GM12873 (cell line): ENCODE results near the gene EFS.

Experiments
- TF ChIP-seq, protein P1 (sequence below): IDR thresholded peaks from 2 replicates; pipeline ENCODE4 v1.5.1; 2012; ENCODE audit warnings: low read depth, mild to moderate bottlenecking, moderate library complexity, low read length, control low read depth; ENCODE audit not compliant: insufficient read depth; ENCODE audit errors: missing control alignments

Gene EFS, protein sequence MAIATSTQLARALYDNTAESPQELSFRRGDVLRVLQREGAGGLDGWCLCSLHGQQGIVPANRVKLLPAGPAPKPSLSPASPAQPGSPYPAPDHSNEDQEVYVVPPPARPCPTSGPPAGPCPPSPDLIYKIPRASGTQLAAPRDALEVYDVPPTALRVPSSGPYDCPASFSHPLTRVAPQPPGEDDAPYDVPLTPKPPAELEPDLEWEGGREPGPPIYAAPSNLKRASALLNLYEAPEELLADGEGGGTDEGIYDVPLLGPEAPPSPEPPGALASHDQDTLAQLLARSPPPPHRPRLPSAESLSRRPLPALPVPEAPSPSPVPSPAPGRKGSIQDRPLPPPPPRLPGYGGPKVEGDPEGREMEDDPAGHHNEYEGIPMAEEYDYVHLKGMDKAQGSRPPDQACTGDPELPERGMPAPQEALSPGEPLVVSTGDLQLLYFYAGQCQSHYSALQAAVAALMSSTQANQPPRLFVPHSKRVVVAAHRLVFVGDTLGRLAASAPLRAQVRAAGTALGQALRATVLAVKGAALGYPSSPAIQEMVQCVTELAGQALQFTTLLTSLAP

DNA sequence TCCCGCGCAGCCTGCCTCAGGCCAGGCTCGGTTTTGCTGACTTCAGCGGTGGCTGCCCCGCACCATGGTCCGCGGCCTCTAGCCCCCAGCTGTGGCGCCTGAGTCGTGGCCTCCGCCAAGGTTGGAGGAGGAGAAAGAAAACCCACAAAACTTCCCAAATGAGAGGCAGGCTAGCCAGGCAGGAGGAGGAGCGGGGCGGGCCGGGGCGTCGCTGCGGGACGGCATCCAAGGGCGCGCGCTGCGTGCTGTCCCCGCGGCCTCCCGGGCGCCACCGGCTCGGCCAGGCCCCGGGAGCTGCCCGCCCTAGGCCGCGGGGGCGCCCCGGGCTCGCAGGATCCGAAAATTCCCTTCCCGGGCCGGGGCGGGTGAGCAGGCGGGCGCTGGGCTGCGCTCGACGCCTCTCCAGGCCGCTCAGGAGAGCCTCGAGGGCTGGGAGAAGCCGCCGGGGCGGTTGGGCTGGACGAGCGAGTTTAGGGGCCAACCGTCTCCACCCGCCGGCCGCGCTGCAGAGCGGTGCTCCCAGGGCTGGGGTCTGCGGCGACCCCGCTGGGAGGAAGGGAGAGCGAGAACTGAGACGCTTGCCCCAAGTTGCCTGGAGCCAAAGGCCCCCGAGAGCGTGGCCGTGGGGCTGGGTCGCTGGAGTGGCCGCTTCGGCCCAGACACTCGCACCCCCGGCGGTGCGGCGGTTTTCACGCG, at the start of gene EFS:
Gene EFS, minus strand, starts transcription at position 137 of the 696 bp plus-strand sequence. CDS start 147 bp downstream, outside the sequence.
- TF ChIP-seq, protein P1, sequence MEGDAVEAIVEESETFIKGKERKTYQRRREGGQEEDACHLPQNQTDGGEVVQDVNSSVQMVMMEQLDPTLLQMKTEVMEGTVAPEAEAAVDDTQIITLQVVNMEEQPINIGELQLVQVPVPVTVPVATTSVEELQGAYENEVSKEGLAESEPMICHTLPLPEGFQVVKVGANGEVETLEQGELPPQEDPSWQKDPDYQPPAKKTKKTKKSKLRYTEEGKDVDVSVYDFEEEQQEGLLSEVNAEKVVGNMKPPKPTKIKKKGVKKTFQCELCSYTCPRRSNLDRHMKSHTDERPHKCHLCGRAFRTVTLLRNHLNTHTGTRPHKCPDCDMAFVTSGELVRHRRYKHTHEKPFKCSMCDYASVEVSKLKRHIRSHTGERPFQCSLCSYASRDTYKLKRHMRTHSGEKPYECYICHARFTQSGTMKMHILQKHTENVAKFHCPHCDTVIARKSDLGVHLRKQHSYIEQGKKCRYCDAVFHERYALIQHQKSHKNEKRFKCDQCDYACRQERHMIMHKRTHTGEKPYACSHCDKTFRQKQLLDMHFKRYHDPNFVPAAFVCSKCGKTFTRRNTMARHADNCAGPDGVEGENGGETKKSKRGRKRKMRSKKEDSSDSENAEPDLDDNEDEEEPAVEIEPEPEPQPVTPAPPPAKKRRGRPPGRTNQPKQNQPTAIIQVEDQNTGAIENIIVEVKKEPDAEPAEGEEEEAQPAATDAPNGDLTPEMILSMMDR = no peak

DNA sequence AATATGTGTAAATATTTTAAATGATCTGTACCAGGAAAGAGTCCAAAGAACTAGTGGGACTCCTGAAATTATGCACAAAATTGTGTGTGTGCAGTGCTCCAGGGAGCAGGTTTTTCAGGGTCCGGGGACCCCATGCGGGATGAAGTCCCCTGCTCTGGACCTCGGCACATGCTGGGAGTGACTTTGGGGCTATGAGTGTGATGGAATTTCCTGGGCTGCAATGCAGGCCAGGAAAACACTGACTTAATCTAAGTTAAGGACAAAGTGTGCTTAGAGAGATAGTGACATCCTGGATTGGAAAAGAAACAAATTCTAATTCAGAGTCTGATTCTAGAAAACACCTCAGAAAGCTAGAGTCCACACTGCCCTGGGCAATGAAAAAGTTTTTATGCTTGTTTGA, 49.3 kb upstream of the EFS start:
- TF ChIP-seq, protein P1 = no peak

DNA sequence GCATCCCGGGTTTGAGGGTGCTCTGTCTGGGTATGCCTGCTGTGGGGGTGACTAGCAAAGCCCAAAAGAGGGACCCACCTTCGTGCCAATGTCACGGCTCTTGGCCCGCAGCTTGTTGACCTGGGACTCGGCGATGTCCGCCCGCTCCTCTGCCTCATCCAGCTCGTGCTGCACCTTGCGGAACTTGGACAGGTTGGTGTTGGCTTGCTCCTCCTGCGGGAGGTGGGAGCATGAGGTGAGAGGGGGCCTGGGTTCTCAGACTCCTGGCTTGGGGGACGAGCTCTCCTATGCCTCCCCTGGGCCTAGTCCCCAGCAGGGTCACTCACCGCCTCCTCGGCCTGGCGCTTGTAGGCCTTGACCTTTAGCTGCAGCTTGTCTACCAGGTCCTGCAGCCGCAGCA, 48.7 kb upstream of the EFS start:
- TF ChIP-seq, protein P1 = no peak

DNA sequence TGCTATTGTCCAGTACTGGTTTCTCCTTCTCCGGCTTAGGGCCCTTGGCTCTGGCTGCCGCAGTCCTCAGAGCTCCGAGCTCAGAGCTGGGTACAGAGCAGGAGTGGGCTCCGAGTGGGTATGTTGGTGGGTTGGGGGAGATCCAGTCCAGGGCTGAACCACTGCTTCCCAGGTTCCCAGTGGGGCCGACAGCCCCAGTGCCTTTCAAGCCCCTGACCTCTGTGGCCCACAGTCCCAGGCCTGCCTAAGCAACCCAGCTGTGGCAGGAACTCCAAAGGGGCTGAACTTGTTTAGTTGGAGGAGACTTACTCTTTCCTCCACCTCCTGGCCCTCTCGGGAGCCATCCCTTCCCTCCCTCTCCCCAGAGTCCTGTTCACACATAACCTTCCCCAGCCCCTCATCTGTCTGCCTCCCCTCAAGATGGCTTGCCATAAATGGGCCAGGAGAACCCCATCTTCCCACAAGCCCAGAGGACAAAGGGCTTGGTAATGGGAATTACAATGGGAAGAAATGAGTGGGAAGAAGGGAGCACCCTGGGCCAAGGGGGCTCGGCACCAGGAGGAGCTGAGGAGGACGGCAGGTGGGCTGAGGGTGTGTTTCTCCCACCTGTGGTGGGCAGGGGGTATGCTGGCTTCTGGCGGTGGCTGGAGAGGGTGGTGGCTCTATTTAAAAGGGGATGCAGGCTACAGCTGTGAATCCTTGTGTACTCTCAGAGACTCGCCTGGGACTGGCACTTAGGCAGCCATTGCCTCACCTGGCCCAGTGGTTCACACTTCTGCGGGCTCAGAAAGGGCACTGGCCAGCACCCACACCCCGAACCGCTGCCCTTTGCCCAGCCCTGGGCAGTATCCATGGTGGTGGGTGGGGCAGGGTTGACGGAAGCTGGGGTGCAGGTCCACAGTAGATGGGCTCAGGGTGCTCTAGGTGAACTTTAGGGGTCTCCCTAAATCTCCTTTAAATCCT, 46.9 kb upstream of the EFS start:
- TF ChIP-seq, protein P1 = no peak

DNA sequence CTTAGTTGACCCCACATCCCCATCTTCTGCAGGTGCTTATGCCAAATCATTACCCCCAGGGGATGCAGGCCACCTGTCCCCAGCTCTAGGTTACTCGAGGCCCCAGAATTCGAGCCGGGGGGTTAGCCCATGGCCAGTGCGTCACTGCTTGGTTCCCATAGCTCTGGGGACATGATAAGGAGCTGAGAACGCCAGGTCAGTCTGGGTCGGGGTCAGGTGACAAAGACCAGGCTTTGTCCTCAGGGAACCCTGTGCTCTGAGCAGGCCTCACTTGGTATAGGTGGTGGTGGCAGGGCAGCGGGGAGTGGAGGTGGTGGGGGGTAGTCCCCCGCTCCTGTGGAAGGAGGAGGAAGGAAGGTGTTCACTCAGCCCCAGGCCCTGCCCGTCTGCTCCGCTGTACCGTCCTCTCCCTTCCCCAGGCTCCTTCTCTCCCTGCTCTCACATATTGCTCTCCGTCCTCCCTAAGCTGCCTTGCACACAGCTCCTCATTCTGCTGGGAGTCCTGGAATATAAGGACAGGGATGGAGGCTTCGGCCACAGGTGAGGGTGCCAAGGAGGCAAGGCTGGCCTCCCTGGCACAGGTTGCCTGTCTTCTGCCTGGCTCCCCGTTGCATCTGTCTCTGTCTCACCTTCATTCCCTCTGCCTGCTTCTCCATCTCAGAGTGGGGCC, 45.1 kb upstream of the EFS start:
- TF ChIP-seq, protein P1 = no peak

DNA sequence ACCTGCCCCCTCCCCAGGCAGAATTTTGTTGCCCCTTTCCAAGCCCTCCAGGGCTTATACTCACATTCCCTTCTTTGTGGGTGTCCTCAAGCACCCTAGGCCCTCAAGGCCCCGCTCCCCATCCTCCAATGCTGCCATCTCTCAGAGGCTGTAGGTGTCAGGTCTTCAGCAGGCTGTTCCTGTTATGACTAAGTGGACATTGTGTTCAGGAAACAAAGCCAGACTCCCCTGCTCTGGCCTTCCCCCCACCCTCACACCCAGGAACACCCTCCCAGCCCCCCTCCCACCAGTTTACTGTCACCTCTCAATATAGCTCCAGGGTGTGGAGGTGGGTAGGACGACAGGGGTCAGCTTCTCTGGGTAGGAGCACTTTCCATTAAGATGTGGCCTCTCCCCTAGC, 44.5 kb upstream of the EFS start:
- TF ChIP-seq, protein P1 = no peak
